ENCODE data around the gene CNNM4.

GRCh38 chr2:96747061-96747617 lies 13.6 kb upstream of the CNNM4 start:
- no peak for TF ChIP-seq CTCF (IDR thresholded peaks at IDR 0.05 in 8 of 11, conservative IDR thresholded peaks at IDR 0.05 in 3 of 11)
- TF ChIP-seq POLR2AphosphoS5 (IDR thresholded peaks at IDR 0.05), result no peak
